K562 (cell line): ENCODE data around the gene STARD13. TPM values are rescaled to one million over a fixed set of nuclear protein-coding genes. Genes with fewer than 3 reads are reported as not detected.

Experiments
- ATAC-seq: fragments of 200-7000 bp; cut with Tn5 transposase; 3 replicates; pipeline ENCODE4 v1.9.1; 2020; ENCODE audit warnings: moderate library complexity
- BruUV-seq: library from RNA; stranded (reverse); fragments of 400-500 nt; replicated peaks from 2 replicates; lab custom pipeline; 2021; lab: Mats Ljungman, UMichigan
- CTCF ChIA-PET: fragments of 300-600 bp; formaldehyde crosslinking; extraction: SDS; loops from one replicate; lab custom pipeline; 2021; ENCODE audit warnings: low intra/inter-chr PET ratio; lab: Yijun Ruan, JAX
- POLR2A ChIA-PET: fragments of 300-600, 350-650 bp; sonication (Branson Sonifier 250); formaldehyde crosslinking; extraction: SDS; loops from one replicate; lab custom pipeline; 2021; ENCODE audit warnings: antibody characterized with exemption, inconsistent platforms; lab: Yijun Ruan, JAX
- DNase-seq, 4 experiments: peaks; one replicate each; pipeline versions ENCODE4 v3.0.0 to v3.0.0-alpha.2; 2011 to 2018; ENCODE audit warnings: low spot score in 3 of 4, mixed read lengths in 3 of 4; ENCODE audit errors: extremely low read depth in 1 of 4
- FAIRE-seq: peaks from 2 replicates; lab custom pipeline; 2011; peaks lifted over from hg19 to GRCh38; lab: Jason Lieb, UNC
- H2AFZ ChIP-seq: 2 replicates; pipeline ENCODE4 v1.6.0; 2011; ENCODE audit warnings: low read depth, low read length, control low read depth, inconsistent platforms
- H3K27ac ChIP-seq: fragments of 200-600 bp; 3 replicates; pipeline ENCODE4 v1.8.0; 2011; ENCODE audit warnings: low read depth, mild to moderate bottlenecking, control low read depth, inconsistent platforms, low read length, moderate library complexity, mixed read lengths; ENCODE audit errors: extremely low read depth
- H3K27me3 ChIP-seq, 2 experiments: fragments of 300-600 bp in 1 of 2; 2 replicates in 1 of 2; 3 replicates in 1 of 2; pipeline versions ENCODE4 v1.6.0 to v1.8.0; 2011; ENCODE audit warnings: inconsistent platforms in 2 of 2, low read length in 2 of 2, mild to moderate bottlenecking in 1 of 2, mixed read lengths in 1 of 2, moderate library complexity in 1 of 2; ENCODE audit not compliant: control insufficient read depth in 2 of 2, insufficient read depth in 2 of 2
- H3K36me3 ChIP-seq: fragments of 300-600 bp; 3 replicates; pipeline ENCODE4 v1.8.0; 2011; ENCODE audit warnings: mild to moderate bottlenecking, low read length, inconsistent platforms; ENCODE audit not compliant: control insufficient read depth, insufficient read depth
- H3K4me1 ChIP-seq, 2 experiments: fragments of 200-600 bp in 1 of 2; replicated peaks in 1 of 2; 2 replicates in 1 of 2; 3 replicates in 1 of 2; pipeline versions ENCODE4 v1.5.1 to v1.8.0; 2011; ENCODE audit warnings: inconsistent platforms in 2 of 2, low read length in 2 of 2, mild to moderate bottlenecking in 1 of 2, mixed read lengths in 1 of 2, moderate library complexity in 1 of 2; ENCODE audit not compliant: control insufficient read depth in 2 of 2, insufficient read depth in 2 of 2
- H3K4me2 ChIP-seq: 2 replicates; pipeline ENCODE4 v1.6.1; 2011; ENCODE audit warnings: low read length, control low read depth, inconsistent platforms, mixed read lengths; ENCODE audit not compliant: insufficient read depth
- H3K4me3 ChIP-seq: fragments of 200-600 bp; sonication (generic), shearing (Covaris generic); 2 replicates; pipeline ENCODE4 v1.5.1; 2016; ENCODE audit warnings: control low read depth, inconsistent platforms
- H3K79me2 ChIP-seq: fragments of 200-600 bp; 3 replicates; pipeline ENCODE4 v1.8.0; 2011; ENCODE audit warnings: low read length, inconsistent platforms; ENCODE audit not compliant: control insufficient read depth, insufficient read depth
- H3K9ac ChIP-seq, 2 experiments: 2 replicates each; pipeline versions ENCODE4 v1.6.0 to v1.6.1; 2011; ENCODE audit warnings: low read depth in 2 of 2, low read length in 2 of 2, control low read depth in 1 of 2, inconsistent platforms in 1 of 2, mild to moderate bottlenecking in 1 of 2, mixed read lengths in 1 of 2; ENCODE audit not compliant: insufficient read depth in 1 of 2
- H3K9me1 ChIP-seq: one replicate; pipeline ENCODE4 v1.6.0; 2011; ENCODE audit warnings: inconsistent platforms, mild to moderate bottlenecking, low read length, moderate library complexity; ENCODE audit not compliant: control insufficient read depth, insufficient read depth
- H3K9me3 ChIP-seq: replicated peaks from 2 replicates; pipeline ENCODE4 v1.5.1; 2011; ENCODE audit warnings: low read depth, low read length, inconsistent platforms; ENCODE audit not compliant: control insufficient read depth, insufficient read depth
- H4K20me1 ChIP-seq: replicated peaks from 2 replicates; pipeline ENCODE4 v1.6.1; 2011; ENCODE audit warnings: low read length, inconsistent platforms, mixed read lengths; ENCODE audit not compliant: control insufficient read depth, insufficient read depth
- BMI1 ChIP-seq: fragments of 150-350 bp; IDR thresholded peaks from 2 replicates; pipeline ENCODE4 v1.6.1; 2014; ENCODE audit warnings: low read length
- BRD4 ChIP-seq: fragments of 200-600 bp; sonication (generic); IDR thresholded peaks from 2 replicates; pipeline ENCODE4 v1.6.1; 2017; ENCODE audit warnings: inconsistent platforms
- HEY1 ChIP-seq: fragments of 250-450 bp; sonication (Bioruptor Pico); IDR thresholded peaks from 2 replicates; pipeline ENCODE4 v1.5.0; 2020; ENCODE audit warnings: mild to moderate bottlenecking, moderate library complexity, borderline replicate concordance
- HNRNPH1 ChIP-seq: fragments of 200-400 bp; formaldehyde crosslinking; optimal IDR thresholded peaks from 2 replicates; pipeline ENCODE3; 2017; ENCODE audit warnings: low read depth, mild to moderate bottlenecking, low read length, moderate library complexity
- KAT2B ChIP-seq: IDR thresholded peaks from one replicate; pipeline ENCODE4 v1.6.1; 2012; ENCODE audit warnings: low read depth, mild to moderate bottlenecking, control low read depth, inconsistent platforms, low read length, moderate library complexity
- RAD21 ChIP-seq, 2 experiments: fragments of 250-450 bp in 1 of 2; fragments of 450-650 bp in 1 of 2; sonication (Bioruptor Pico) in 1 of 2; formaldehyde crosslinking in 1 of 2; IDR thresholded peaks in 1 of 2; conservative IDR thresholded peaks in 1 of 2; 2 replicates each; pipeline versions ENCODE4 v1.4.0 to v1.8.0; 2020 to 2022; ENCODE audit warnings: mild to moderate bottlenecking in 2 of 2, moderate library complexity in 1 of 2
- SMAD1 ChIP-seq: fragments of 150-350 bp; IDR thresholded peaks from 2 replicates; pipeline ENCODE4 v1.6.1; 2014; ENCODE audit warnings: low read length, low read depth; ENCODE audit not compliant: partially characterized antibody
- ZNF121 ChIP-seq: sonication (generic); formaldehyde crosslinking; conservative IDR thresholded peaks from 2 replicates; pipeline ENCODE4 v1.8.0; 2022; ENCODE audit warnings: missing genetic modification reagents
- ZNF766 ChIP-seq: fragments of 200-800 bp; sonication (Bioruptor generic); conservative IDR thresholded peaks from 2 replicates; pipeline ENCODE4 v1.6.1; 2016; ENCODE audit warnings: missing genetic modification characterization, missing compliant biosample characterization
- WGBS: fragments of 100-300 bp; shearing (Covaris generic); methylation state at CpG from one replicate; pipeline ENCODE4 v1.1.6; 2016; ENCODE audit warnings: low coverage, mixed read lengths; ENCODE audit not compliant: insufficient coverage; ENCODE audit errors: missing lambda C conversion rate; 5-methylcytosine and 5-hydroxymethylcytosine counted together
- in situ Hi-C: fragments of 300-500 bp; cut with MboI; formaldehyde crosslinking; loops from 4 replicates; pipeline ENCODE4 v1.15.0; 2018; ENCODE audit warnings: inconsistent platforms, mixed read lengths
- intact Hi-C: fragments of 100-400 bp; cut with micrococcal nuclease; formaldehyde crosslinking; loops from 2 replicates; pipeline ENCODE4 v1.14.2; 2022
- polyA plus RNA-seq, 8 experiments: library from polyadenylated mRNA; depleted of rRNA in 4 of 8; stranded (reverse) in 5 of 8; unstranded in 3 of 8; fragments of >200 nt; fragmentation: Nextera tagmentation in 2 of 8; fragmentation: Illumina TruSeq in 1 of 8; extraction: Ambion mirVana in 2 of 8; extraction: Trizol in 1 of 8; gene quantifications; 2 replicates each; pipeline versions ENCODE4 v1.2.1 to v1.2.3, GENCODE V29; 2011 to 2014; ENCODE audit warnings: inconsistent platforms in 1 of 8, missing spikeins in 1 of 8
- total RNA-seq, 7 experiments: library from RNA; depleted of rRNA in 6 of 7; stranded (reverse); fragments of >200 nt in 6 of 7; fragmentation: Illumina TruSeq in 2 of 7; extraction: Trizol in 2 of 7; gene quantifications; 2 replicates each; pipeline versions ENCODE4 v1.2.1 to v1.2.3, GENCODE V29; 2011 to 2021; ENCODE audit warnings: low replicate concordance in 1 of 7
- TF ChIP-seq, protein P1 (sequence below), 2 experiments: fragments of 450-650 bp in 1 of 2; sonication (generic) in 1 of 2; formaldehyde crosslinking in 1 of 2; IDR thresholded peaks; 2 replicates each; pipeline versions ENCODE4 v1.7.1 to v1.9.0; 2016 to 2022; ENCODE audit warnings: inconsistent platforms in 1 of 2, mild to moderate bottlenecking in 1 of 2, missing genetic modification reagents in 1 of 2
- TF ChIP-seq, protein P2 (sequence below): fragments of 250-450 bp; sonication (Bioruptor Pico); IDR thresholded peaks from 2 replicates; pipeline ENCODE4 v1.6.1; 2021; ENCODE audit warnings: mild to moderate bottlenecking

The STARD13 gene
- total and polyA plus RNA-seq, 9 of the 15 experiments (the other 6 are each of a cell fraction or from before 2014, with no cell fraction given), result 0.11 TPM; not detected in 8

DNA sequence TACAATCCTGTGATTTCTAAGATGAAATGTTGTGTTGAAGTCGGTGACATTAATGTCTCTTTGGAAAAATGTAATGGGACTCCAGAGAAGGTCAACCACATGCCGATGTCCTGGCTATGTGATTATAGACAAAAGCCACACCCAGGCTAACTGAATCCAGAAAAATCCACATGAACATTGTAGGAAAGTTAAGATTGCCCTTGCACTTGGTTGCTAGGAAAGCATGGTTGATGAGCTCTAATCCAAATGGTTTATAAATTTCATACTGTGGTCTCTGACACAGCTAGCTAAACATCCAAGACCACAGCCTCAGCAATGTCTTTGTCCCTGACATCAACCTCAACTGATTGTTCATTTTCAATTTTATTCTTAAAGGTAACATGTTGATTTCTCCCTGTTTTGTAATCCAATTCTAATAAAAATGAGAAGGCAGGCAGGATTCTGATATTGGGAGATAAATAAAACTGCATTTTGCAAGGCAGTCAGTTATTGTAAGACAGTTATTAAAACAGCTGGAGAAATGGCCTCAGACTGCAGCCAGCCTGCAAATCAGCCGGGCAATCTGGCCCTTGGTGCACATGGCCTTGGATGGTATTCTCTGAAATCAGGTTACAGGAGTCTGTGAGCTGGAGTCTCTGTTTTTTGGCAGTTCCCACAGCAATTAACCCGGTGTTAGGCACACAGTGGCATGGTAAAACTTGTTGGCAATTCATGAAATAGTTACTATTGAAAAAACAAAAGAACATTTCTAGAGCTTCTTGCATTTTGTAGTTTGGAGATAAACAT lies 93.9 kb downstream of the STARD13 start:
- H3K9me1 ChIP-seq, result no peaks in the 10 kb centered on the region
- intact Hi-C loops (no loop called here), in situ Hi-C loops (no loop called here)
- 0% methylated on average over 4 of the region's 4 CpGs for WGBS
- ChIA-PET CTCF (no interaction called here), POLR2A (no interaction called here)
- no peak for FAIRE-seq
- no peaks in the 10 kb centered on the region for H3K79me2 ChIP-seq
- H3K36me3 ChIP-seq, result no peaks in the 10 kb centered on the region
- no peaks in the 10 kb centered on the region for H3K27me3 ChIP-seq
- H3K4me3 ChIP-seq, result no peak overlapping the region
- ATAC-seq, result no peak
- no peak overlapping the region for H3K27ac ChIP-seq
- H3K4me1 ChIP-seq, result no peaks in the 10 kb centered on the region
- H2AFZ ChIP-seq, result no peak overlapping the region
- no TSS peak for BruUV-seq
- no peak overlapping the region for H3K9ac ChIP-seq
- no peaks in the 10 kb centered on the region for H4K20me1 ChIP-seq
- no peaks in the 10 kb centered on the region for H3K9me3 ChIP-seq
- no peak for DNase-seq
- no peak overlapping the region for H3K4me2 ChIP-seq
- TF ChIP-seq BMI1, result no peak
- no peak for TF ChIP-seq RAD21 (CRISPR knock-in tag; conservative IDR thresholded peaks at IDR 0.05 in 1 of 2, IDR thresholded peaks at IDR 0.05 in 1 of 2)
- TF ChIP-seq, protein P1, sequence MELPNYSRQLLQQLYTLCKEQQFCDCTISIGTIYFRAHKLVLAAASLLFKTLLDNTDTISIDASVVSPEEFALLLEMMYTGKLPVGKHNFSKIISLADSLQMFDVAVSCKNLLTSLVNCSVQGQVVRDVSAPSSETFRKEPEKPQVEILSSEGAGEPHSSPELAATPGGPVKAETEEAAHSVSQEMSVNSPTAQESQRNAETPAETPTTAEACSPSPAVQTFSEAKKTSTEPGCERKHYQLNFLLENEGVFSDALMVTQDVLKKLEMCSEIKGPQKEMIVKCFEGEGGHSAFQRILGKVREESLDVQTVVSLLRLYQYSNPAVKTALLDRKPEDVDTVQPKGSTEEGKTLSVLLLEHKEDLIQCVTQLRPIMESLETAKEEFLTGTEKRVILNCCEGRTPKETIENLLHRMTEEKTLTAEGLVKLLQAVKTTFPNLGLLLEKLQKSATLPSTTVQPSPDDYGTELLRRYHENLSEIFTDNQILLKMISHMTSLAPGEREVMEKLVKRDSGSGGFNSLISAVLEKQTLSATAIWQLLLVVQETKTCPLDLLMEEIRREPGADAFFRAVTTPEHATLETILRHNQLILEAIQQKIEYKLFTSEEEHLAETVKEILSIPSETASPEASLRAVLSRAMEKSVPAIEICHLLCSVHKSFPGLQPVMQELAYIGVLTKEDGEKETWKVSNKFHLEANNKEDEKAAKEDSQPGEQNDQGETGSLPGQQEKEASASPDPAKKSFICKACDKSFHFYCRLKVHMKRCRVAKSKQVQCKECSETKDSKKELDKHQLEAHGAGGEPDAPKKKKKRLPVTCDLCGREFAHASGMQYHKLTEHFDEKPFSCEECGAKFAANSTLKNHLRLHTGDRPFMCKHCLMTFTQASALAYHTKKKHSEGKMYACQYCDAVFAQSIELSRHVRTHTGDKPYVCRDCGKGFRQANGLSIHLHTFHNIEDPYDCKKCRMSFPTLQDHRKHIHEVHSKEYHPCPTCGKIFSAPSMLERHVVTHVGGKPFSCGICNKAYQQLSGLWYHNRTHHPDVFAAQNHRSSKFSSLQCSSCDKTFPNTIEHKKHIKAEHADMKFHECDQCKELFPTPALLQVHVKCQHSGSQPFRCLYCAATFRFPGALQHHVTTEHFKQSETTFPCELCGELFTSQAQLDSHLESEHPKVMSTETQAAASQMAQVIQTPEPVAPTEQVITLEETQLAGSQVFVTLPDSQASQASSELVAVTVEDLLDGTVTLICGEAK (IDR thresholded peaks at IDR 0.05), result no peak
- TF ChIP-seq, protein P1 (CRISPR knock-in tag; IDR thresholded peaks at IDR 0.05), result no peak
- TF ChIP-seq BRD4, result no peak
- no peak for TF ChIP-seq ZNF766 (CRISPR knock-in tag)
- no peak for TF ChIP-seq ZNF121
- no peak for TF ChIP-seq HNRNPH1
- TF ChIP-seq HEY1 (CRISPR knock-in tag), result no peak
- TF ChIP-seq SMAD1, result no peak
- TF ChIP-seq, protein P2, sequence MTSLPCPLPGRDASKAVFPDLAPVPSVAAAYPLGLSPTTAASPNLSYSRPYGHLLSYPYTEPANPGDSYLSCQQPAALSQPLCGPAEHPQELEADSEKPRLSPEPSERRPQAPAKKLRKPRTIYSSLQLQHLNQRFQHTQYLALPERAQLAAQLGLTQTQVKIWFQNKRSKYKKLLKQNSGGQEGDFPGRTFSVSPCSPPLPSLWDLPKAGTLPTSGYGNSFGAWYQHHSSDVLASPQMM, result no peak
- no peak for TF ChIP-seq KAT2B
